Testis (tissue), 2 donors: Measurements from ENCODE around the gene GOLGA8N.
"Not testable (repeated sequence)": the region's sequence is repeated elsewhere in the genome, so short reads cannot be mapped to it uniquely, and the experiment has no call there.

Source experiments
- CTCF ChIP-seq, 3 experiments: fragments of 450-650 bp in 2 of 3; fragments of 200-600 bp in 1 of 3; sonication (generic) in 1 of 3; IDR thresholded peaks; one replicate each; pipeline ENCODE4 v1.5.1; 2016 to 2019; ENCODE audit warnings: antibody characterized with exemption in 3 of 3, mild to moderate bottlenecking in 2 of 3, moderate library complexity in 1 of 3
- POLR2A ChIP-seq: fragments of 450-650 bp; IDR thresholded peaks from one replicate; pipeline ENCODE4 v1.6.1; 2017; ENCODE audit warnings: antibody characterized with exemption, mild to moderate bottlenecking, moderate library complexity

GRCh38 chr15:32609518-32609917 lies 16.3 kb downstream of the GOLGA8N start:
- TF ChIP-seq CTCF (IDR thresholded peaks at IDR 0.05); POLR2A: not testable (repeated sequence)
